Sigmoid colon (tissue), 4 donors: ENCODE measurements around the gene DOK6.

Source experiments
- EP300 ChIP-seq, 4 donors: sonication (generic); formaldehyde crosslinking; IDR thresholded peaks; one replicate each; pipeline ENCODE4 v1.6.1; 2017; ENCODE audit warnings: antibody characterized with exemption in 4 of 4
- TF ChIP-seq, protein P1 (sequence below), 4 experiments: fragments of 450-650 bp in 3 of 4; fragments of 200-600 bp in 1 of 4; IDR thresholded peaks; one replicate each; pipeline ENCODE4 v1.5.1; 2016 to 2019; ENCODE audit warnings: antibody characterized with exemption in 4 of 4, mild to moderate bottlenecking in 3 of 4, moderate library complexity in 2 of 4

DNA sequence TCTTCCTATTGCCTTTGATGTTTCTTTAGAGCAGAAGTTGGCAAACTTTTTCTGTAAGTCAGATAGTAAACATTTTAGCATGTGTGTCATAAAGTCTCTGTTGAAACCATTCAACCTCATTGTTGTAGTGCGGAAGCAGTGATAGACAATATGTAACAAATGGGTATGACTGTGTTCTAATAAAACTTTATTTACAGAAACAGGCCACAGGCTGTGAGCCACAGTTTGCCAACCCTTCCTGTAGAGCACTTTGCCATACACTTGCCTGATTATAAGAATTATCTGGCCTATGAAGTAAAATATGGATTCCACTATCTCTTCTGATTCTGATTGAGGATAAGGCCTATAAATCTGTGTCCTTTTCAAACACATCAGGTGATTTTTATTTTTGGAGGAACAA, 237.4 kb downstream of the DOK6 start:
- TF ChIP-seq, protein P1, sequence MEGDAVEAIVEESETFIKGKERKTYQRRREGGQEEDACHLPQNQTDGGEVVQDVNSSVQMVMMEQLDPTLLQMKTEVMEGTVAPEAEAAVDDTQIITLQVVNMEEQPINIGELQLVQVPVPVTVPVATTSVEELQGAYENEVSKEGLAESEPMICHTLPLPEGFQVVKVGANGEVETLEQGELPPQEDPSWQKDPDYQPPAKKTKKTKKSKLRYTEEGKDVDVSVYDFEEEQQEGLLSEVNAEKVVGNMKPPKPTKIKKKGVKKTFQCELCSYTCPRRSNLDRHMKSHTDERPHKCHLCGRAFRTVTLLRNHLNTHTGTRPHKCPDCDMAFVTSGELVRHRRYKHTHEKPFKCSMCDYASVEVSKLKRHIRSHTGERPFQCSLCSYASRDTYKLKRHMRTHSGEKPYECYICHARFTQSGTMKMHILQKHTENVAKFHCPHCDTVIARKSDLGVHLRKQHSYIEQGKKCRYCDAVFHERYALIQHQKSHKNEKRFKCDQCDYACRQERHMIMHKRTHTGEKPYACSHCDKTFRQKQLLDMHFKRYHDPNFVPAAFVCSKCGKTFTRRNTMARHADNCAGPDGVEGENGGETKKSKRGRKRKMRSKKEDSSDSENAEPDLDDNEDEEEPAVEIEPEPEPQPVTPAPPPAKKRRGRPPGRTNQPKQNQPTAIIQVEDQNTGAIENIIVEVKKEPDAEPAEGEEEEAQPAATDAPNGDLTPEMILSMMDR (IDR thresholded peaks at IDR 0.05), result no peak
- TF ChIP-seq EP300 (IDR thresholded peaks at IDR 0.05), result no peak
